NCI-H226 (cell line): ENCODE measurements around the gene GOLGA2.

Experiments used
- DNase-seq: peaks from one replicate; pipeline ENCODE4 v3.0.0-alpha.2; 2015

GOLGA2 gene

DNA sequence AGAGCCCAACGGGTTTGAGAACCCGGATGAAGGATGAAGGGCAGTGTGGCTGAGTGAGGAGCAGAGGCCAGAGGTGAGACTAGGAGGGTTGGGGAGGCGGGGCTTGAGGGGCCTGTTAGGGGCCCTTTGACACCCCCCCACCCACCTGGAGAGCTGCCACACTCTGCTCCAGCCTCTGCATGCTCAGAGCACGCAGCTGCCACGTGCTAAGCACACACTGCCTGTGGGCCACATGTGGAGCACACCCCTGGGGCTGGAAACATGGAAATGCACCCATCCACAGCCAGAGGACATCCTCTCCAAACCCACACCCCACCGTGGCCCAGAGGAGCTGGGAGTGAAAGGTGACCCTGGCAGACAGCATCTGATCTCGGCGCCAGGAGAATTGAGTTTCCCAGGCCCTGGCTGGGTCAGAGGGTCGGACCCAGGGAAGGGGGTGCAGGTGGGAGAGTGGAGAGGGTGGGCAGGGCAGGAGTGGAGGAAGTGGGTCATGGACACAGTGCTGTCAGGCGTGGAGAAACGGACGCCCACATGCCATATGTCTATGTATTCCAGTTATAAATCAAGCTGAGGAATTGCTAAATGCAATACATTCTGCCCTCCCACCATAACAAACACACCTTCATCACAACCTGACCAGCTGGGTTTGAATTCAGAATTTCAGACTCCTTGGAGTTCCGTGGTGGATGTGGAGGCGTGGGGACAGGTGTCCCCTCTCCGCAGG, 66.7 kb downstream of the GOLGA2 start:
- no peak for DNase-seq

DNA sequence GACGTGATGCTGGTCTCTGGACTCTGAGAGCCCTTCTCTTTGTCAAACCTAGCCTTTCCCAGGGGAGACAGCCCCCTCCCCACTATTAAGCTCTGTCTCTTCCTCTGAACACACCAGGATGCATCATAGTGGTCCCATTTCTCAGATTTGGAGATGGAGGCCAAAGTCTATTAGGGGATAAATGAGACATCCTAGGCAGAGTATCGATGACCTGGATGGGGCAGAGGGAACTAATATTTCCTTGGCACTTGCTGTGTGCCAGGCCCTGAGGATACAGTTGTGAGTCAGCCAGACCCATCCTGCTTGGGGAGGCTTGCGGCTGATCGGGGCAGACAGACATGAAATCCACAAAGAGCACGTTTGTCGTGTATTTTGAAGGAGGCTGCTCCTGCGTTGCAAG, 67.4 kb downstream of the GOLGA2 start:
- DNase-seq, result no peak

DNA sequence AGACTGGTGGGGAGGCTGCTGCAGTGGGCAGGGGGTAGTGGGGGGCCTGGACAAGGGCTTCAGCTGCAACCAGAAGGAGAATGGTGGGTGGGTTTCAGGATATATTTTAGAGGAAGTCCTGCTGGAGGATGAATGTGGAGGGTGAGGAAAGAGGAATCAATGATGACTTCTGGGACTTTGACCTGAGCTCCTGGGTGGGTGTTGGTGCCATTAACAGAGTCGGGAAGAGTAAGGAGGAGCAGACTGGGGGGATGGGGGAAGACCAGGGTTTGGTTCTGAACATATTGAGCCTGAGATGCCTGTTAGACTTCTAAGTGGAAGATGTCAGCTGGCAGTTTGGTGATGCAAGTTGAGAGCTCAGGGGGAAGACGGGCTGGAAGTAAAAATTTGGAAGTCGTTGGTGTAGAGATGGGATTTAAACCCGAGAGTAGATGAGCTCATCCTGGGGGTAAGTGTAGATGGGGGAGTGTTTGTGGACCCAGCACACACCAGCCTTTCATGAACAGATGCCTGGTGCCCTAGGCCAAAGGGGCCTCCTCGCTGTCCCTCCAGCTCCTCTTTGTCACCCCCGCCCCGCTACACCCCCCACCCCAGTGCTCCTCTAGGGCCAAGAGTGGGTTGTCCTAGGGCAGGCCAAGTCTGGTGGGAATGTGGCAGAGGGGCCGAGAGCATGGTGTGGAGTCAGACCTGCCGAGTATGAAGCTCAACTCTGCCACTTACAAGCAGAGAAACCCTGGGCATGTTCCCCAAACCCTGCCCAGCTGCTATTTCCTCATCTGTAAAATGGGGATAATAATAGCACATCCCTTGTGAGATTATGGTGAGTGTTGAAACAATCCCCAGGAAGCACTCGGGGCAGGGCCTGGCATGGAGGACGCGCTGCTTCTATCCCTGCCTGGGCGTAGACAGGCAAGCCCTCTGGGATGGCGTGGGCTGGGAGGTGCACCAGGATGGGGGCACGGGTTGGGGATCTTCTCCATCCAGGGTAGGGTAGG, 68.6 kb downstream of the GOLGA2 start:
- no peak for DNase-seq

DNA sequence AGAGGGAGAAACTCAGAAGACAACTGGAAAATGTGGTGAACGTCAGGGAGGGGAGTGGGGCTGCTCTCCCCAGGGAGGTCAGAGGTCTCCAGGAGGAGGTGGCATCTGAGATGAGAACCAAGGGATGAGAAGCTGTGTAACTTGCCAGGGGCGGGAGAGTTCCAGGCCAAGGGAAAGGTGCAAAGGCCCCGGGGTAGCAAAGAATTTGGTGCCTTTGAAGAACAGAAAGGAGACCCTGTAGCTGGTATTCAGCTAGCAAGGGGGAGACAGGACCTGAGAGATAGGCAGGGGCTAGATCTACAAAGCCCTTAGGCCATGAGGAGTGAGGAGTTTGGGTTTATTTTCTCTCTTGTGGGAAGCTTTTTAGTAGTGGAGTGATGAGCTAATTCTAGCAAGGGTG, 69.3 kb downstream of the GOLGA2 start:
- DNase-seq, result no peak
